ENCODE results near the gene USH2A.

The USH2A gene

GRCh38 chr1:216458812-216459211 lies 35.6 kb upstream of the USH2A start (continued):
- TF ChIP-seq ZSCAN18 (tag by site-specific recombination; IDR thresholded peaks at IDR 0.05) (no peak), ZSCAN23 (tag by site-specific recombination; IDR thresholded peaks at IDR 0.05) (no peak), ZNF596 (tag by site-specific recombination; IDR thresholded peaks at IDR 0.05) (no peak), ZNF621 (tag by site-specific recombination; IDR thresholded peaks at IDR 0.05) (no peak), ZNF624 (tag by site-specific recombination; IDR thresholded peaks at IDR 0.05) (no peak), ZBTB20 (tag by site-specific recombination; IDR thresholded peaks at IDR 0.05) (no peak), KLF10 (tag by site-specific recombination; IDR thresholded peaks at IDR 0.05) (no peak)

- no peaks in the 10 kb centered on the region for H3K4me1 ChIP-seq (ENCODE audit: control insufficient read depth, insufficient read depth, low read length)
- H3K27ac ChIP-seq (ENCODE audit: extremely low read depth, low read depth, low read length), result no peak overlapping the region
- TF ChIP-seq TRIM28 (IDR thresholded peaks at IDR 0.05; ENCODE audit: borderline replicate concordance, low read length) (0 out of 2 replicates have a peak, but pooled peaks have one; percentile 6), ZNF280D (tag by site-specific recombination; IDR thresholded peaks at IDR 0.05) (no peak)
- ChIA-PET POLR2A (no interaction called here), CTCF (no interaction called here)
- no peaks in the 10 kb centered on the region for H3K9me3 ChIP-seq (ENCODE audit: control insufficient read depth, insufficient read depth, low read depth, low read length)
- no peaks in the 10 kb centered on the region for H3K36me3 ChIP-seq (ENCODE audit: control insufficient read depth in 2 of 2, insufficient read depth in 1 of 2, low read length in 2 of 2)
- no peak overlapping the region for H3K4me3 ChIP-seq (ENCODE audit: low read depth, low read length)
Measured at GRCh38 chr1:216457356-216457755, 34.1 kb upstream of the USH2A start.

- Histone ChIP-seq H3K36me3 (ENCODE audit: control insufficient read depth in 2 of 2, insufficient read depth in 1 of 2, low read length in 2 of 2) (no peaks in the 10 kb centered on the region), H3K4me3 (ENCODE audit: low read depth, low read length) (no peak overlapping the region), H3K9me3 (ENCODE audit: control insufficient read depth, insufficient read depth, low read depth, low read length) (no peaks in the 10 kb centered on the region), H3K4me1 (ENCODE audit: control insufficient read depth, insufficient read depth, low read length) (no peaks in the 10 kb centered on the region), H3K27ac (ENCODE audit: extremely low read depth, low read depth, low read length) (no peak overlapping the region)
- POLR2A ChIA-PET, result no interaction called here
- 0 out of 2 replicates have a peak, but pooled peaks have one; percentile 36 for TF ChIP-seq TRIM28 (IDR thresholded peaks at IDR 0.05; ENCODE audit: borderline replicate concordance, low read length)
- no peak for TF ChIP-seq HIC1 (tag by site-specific recombination; IDR thresholded peaks at IDR 0.05)
- TF ChIP-seq ZNF76 (tag by site-specific recombination; IDR thresholded peaks at IDR 0.05; ENCODE audit: borderline replicate concordance, low read depth), result no peak
- TF ChIP-seq ZNF335 (tag by site-specific recombination; conservative IDR thresholded peaks at IDR 0.05), result no peak
- no peak for TF ChIP-seq ZNF677 (tag by site-specific recombination; IDR thresholded peaks at IDR 0.05)
- TF ChIP-seq ZBTB20 (tag by site-specific recombination; IDR thresholded peaks at IDR 0.05), result no peak
- TF ChIP-seq OVOL3 (tag by site-specific recombination; IDR thresholded peaks at IDR 0.05), result no peak
- no peak for TF ChIP-seq AEBP2 (tag by site-specific recombination; IDR thresholded peaks at IDR 0.05; ENCODE audit: borderline replicate concordance)
- no peak for TF ChIP-seq ZNF514 (tag by site-specific recombination; IDR thresholded peaks at IDR 0.05)
- CTCF ChIA-PET, result interaction anchor here (0.5 to 0.6 kb wide), 2 partner anchors 30 to 204 kb away, joined by 3 read pairs; no protein-coding TSS in a partner anchor
Measured at GRCh38 chr1:216456682-216457081, 33.4 kb upstream of the USH2A start.

All from HEK293 (cell line).